Esophagus muscularis mucosa (tissue), 3 donors: ENCODE data around the gene BTF3L4.
"Not testable (repeated sequence)": the region's sequence is repeated elsewhere in the genome, so short reads cannot be mapped to it uniquely, and the experiment has no call there.

Experiments
- POLR2A ChIP-seq: fragments of 450-650 bp; IDR thresholded peaks from one replicate; pipeline ENCODE4 v1.6.1; 2017; ENCODE audit warnings: antibody characterized with exemption, moderate library complexity, mild to moderate bottlenecking, low read depth
- POLR2AphosphoS5 ChIP-seq, 2 donors: sonication (generic); formaldehyde crosslinking; IDR thresholded peaks; one replicate each; pipeline ENCODE4 v1.6.1; 2017; ENCODE audit warnings: antibody characterized with exemption in 2 of 2
- TF ChIP-seq, protein P1 (sequence below), 3 experiments: fragments of 200-600 bp in 2 of 3; fragments of 450-650 bp in 1 of 3; sonication (generic) in 2 of 3; IDR thresholded peaks; one replicate each; pipeline ENCODE4 v1.5.1; 2017 to 2019; ENCODE audit warnings: antibody characterized with exemption in 3 of 3, mild to moderate bottlenecking in 2 of 3, moderate library complexity in 1 of 3

DNA sequence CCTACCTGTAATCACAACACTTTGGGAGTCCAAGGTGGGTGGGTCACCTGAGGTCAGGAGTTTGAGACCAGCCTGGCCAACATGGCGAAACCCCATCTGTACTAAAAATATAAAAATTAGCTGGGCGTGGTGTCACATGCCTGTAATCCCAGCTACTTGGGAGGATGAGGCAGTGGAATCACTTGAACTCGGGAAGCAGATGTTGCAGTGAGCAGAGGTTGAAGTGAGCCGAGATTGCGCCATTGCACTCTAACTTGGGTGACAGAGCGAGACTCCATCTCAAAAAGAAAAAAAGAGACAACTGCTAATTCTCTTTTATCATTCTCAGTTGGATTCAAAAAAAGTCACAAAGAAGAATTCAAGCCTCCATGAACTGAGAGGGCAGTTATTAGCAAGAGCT, 21.2 kb downstream of the BTF3L4 start:
- TF ChIP-seq, protein P1, sequence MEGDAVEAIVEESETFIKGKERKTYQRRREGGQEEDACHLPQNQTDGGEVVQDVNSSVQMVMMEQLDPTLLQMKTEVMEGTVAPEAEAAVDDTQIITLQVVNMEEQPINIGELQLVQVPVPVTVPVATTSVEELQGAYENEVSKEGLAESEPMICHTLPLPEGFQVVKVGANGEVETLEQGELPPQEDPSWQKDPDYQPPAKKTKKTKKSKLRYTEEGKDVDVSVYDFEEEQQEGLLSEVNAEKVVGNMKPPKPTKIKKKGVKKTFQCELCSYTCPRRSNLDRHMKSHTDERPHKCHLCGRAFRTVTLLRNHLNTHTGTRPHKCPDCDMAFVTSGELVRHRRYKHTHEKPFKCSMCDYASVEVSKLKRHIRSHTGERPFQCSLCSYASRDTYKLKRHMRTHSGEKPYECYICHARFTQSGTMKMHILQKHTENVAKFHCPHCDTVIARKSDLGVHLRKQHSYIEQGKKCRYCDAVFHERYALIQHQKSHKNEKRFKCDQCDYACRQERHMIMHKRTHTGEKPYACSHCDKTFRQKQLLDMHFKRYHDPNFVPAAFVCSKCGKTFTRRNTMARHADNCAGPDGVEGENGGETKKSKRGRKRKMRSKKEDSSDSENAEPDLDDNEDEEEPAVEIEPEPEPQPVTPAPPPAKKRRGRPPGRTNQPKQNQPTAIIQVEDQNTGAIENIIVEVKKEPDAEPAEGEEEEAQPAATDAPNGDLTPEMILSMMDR (IDR thresholded peaks at IDR 0.05), result not testable (repeated sequence)
- not testable (repeated sequence) for TF ChIP-seq POLR2A; POLR2AphosphoS5 (IDR thresholded peaks at IDR 0.05)
